ENCODE measurements around the gene EVA1B. TPM values are rescaled to one million over a fixed set of nuclear protein-coding genes. Genes with fewer than 3 reads are reported as not detected.

EVA1B gene
- total RNA-seq, 2 experiments from 2014 or later = 11.6 to 14.1 TPM

- POLR2A ChIA-PET = interaction anchor here (1.3 to 4.5 kb wide), 6 partner anchors 13 to 173 kb away, joined by 3 to 24 read pairs (median 7); partner anchors contain the start of genes SH3D21, STK40, THRAP3 and TRAPPC3
- H3K4me1 Mint-ChIP-seq = peaks cover 34% of the 10 kb centered on the region
- peaks cover 2% of the 10 kb centered on the region for H3K27me3 Mint-ChIP-seq
- no peak overlapping the region for H3K27ac Mint-ChIP-seq
- ATAC-seq (ENCODE audit: low read depth) (no peak), DNase-seq (peak; percentile 44)
- H3K4me3 Mint-ChIP-seq = peak overlapping the region; percentile 83
- no peaks in the 10 kb centered on the region for H3K9me3 Mint-ChIP-seq
- H3K36me3 Mint-ChIP-seq = peaks cover 13% of the 10 kb centered on the region
These were observed 1.2 kb downstream of the EVA1B start for GRCh38 chr1:36322041-36322785.

GRCh38 chr1:36321119-36321951, 2.1 kb downstream of the EVA1B start:
- Mint-ChIP-seq H3K27me3 (peaks cover 2% of the 10 kb centered on the region), H3K4me3 (peak overlapping the region; percentile 58), H3K36me3 (peaks cover 13% of the 10 kb centered on the region), H3K27ac (no peak overlapping the region), H3K9me3 (no peaks in the 10 kb centered on the region), H3K4me1 (peaks cover 26% of the 10 kb centered on the region)
- DNase-seq (peak; percentile 55), ATAC-seq (ENCODE audit: low read depth) (no peak)
- POLR2A ChIA-PET = interaction anchor here (1.3 to 4.5 kb wide), 5 partner anchors 12 to 172 kb away, joined by 3 to 24 read pairs (median 5); partner anchors contain the start of genes SH3D21, THRAP3 and TRAPPC3

GRCh38 chr1:36320767-36321118, 2.7 kb downstream of the EVA1B start:
- H3K27ac Mint-ChIP-seq = no peak overlapping the region
- H3K9me3 Mint-ChIP-seq = no peaks in the 10 kb centered on the region
- POLR2A ChIA-PET = interaction anchor here (4.5 kb wide), 1 partner anchor 14 kb away, joined by 24 read pairs; the partner anchor contains the start of gene SH3D21
- ATAC-seq (ENCODE audit: low read depth) (no peak), DNase-seq (no peak)
- peak overlapping the region; percentile 63 for H3K4me3 Mint-ChIP-seq
- peaks cover 2% of the 10 kb centered on the region for H3K27me3 Mint-ChIP-seq
- peaks cover 16% of the 10 kb centered on the region for H3K36me3 Mint-ChIP-seq
- peaks cover 23% of the 10 kb centered on the region for H3K4me1 Mint-ChIP-seq

- H3K9me3 Mint-ChIP-seq = no peaks in the 10 kb centered on the region
- H3K36me3 Mint-ChIP-seq = peaks cover 17% of the 10 kb centered on the region
- H3K4me1 Mint-ChIP-seq = peaks cover 23% of the 10 kb centered on the region
- POLR2A ChIA-PET = interaction anchor here (4.5 kb wide), 1 partner anchor 14 kb away, joined by 24 read pairs; the partner anchor contains the start of gene SH3D21
- peak overlapping the region; percentile 63 for H3K4me3 Mint-ChIP-seq
- no peak overlapping the region for H3K27ac Mint-ChIP-seq
- H3K27me3 Mint-ChIP-seq = no peaks in the 10 kb centered on the region
- DNase-seq (no peak), ATAC-seq (ENCODE audit: low read depth) (no peak)
These were observed 3.1 kb downstream of the EVA1B start for GRCh38 chr1:36320291-36320761.

- H3K36me3 Mint-ChIP-seq = peaks cover 21% of the 10 kb centered on the region
- H3K4me1 Mint-ChIP-seq = peaks cover 22% of the 10 kb centered on the region
- peak overlapping the region; percentile 18 for H3K27ac Mint-ChIP-seq
- POLR2A ChIA-PET = interaction anchor here (1.0 to 1.8 kb wide), 2 partner anchors 12 to 14 kb away, joined by 3 to 5 read pairs; partner anchors contain the start of gene EVA1B
- ATAC-seq (ENCODE audit: low read depth) (no peak), DNase-seq (no peak)
- H3K9me3 Mint-ChIP-seq = no peaks in the 10 kb centered on the region
- H3K27me3 Mint-ChIP-seq = no peaks in the 10 kb centered on the region
- no peak overlapping the region for H3K4me3 Mint-ChIP-seq
These were observed 14.0 kb downstream of the EVA1B start for GRCh38 chr1:36309397-36309796.

- H3K27ac Mint-ChIP-seq = peak overlapping the region; percentile 91
- no peaks in the 10 kb centered on the region for H3K9me3 Mint-ChIP-seq
- peak overlapping the region; percentile 99 for H3K4me3 Mint-ChIP-seq
- POLR2A ChIA-PET = interaction anchor here (1.0 to 2.5 kb wide), 4 partner anchors 15 to 538 kb away, joined by 3 to 24 read pairs (median 4); partner anchors contain the start of genes CLSPN and EVA1B
- peaks cover 25% of the 10 kb centered on the region for H3K4me1 Mint-ChIP-seq
- ATAC-seq (ENCODE audit: low read depth) (no peak), DNase-seq (no peak)
- H3K27me3 Mint-ChIP-seq = no peaks in the 10 kb centered on the region
- H3K36me3 Mint-ChIP-seq = peaks cover 27% of the 10 kb centered on the region
These were observed 15.7 kb downstream of the EVA1B start for GRCh38 chr1:36307601-36308330.

- ATAC-seq (ENCODE audit: low read depth) (peak; percentile 97), DNase-seq (peak; percentile 98)
- Mint-ChIP-seq H3K9me3 (no peaks in the 10 kb centered on the region), H3K27ac (peak overlapping the region; percentile 91), H3K4me3 (peak overlapping the region; percentile 99), H3K4me1 (peaks cover 25% of the 10 kb centered on the region), H3K36me3 (peaks cover 30% of the 10 kb centered on the region), H3K27me3 (no peaks in the 10 kb centered on the region)
- POLR2A ChIA-PET = interaction anchor here (0.5 to 2.5 kb wide), 10 partner anchors 16 to 538 kb away, joined by 3 to 24 read pairs (median 4); partner anchors contain the start of genes CLSPN, EVA1B and STK40
These were observed 16.5 kb downstream of the EVA1B start for GRCh38 chr1:36306902-36307456.

GRCh38 chr1:36306210-36306901, 17.1 kb downstream of the EVA1B start, which contains the start of gene SH3D21:
Gene SH3D21, plus strand, starts transcription at chr1:36306368. Its CDS starts 53 bp downstream, at chr1:36306421.
- Mint-ChIP-seq H3K4me1 (peaks cover 25% of the 10 kb centered on the region), H3K9me3 (no peaks in the 10 kb centered on the region), H3K4me3 (peak within 1 kb of the TSS; percentile 99), H3K36me3 (peaks cover 30% of the 10 kb centered on the region), H3K27ac (peak within 1 kb of the TSS; percentile 91), H3K27me3 (no peaks in the 10 kb centered on the region)
- peak; percentile 37 for ATAC-seq (ENCODE audit: low read depth)
- peak; percentile 69 for DNase-seq
- POLR2A ChIA-PET = interaction anchor here (0.5 to 2.5 kb wide), 12 partner anchors 16 to 537 kb away, joined by 3 to 24 read pairs (median 4); partner anchors contain the start of genes CLSPN, EVA1B and STK40

GRCh38 chr1:36305915-36306209, 17.6 kb downstream of the EVA1B start:
- Mint-ChIP-seq H3K4me1 (peaks cover 25% of the 10 kb centered on the region), H3K27ac (no peak overlapping the region), H3K4me3 (peak overlapping the region; percentile 99), H3K9me3 (no peaks in the 10 kb centered on the region), H3K27me3 (no peaks in the 10 kb centered on the region), H3K36me3 (peaks cover 29% of the 10 kb centered on the region)
- DNase-seq (no peak), ATAC-seq (ENCODE audit: low read depth) (no peak)
- POLR2A ChIA-PET = interaction anchor here (0.5 to 2.5 kb wide), 8 partner anchors 17 to 536 kb away, joined by 3 to 24 read pairs (median 4); partner anchors contain the start of genes CLSPN, EVA1B and STK40

GRCh38 chr1:36304970-36305914, 18.2 kb downstream of the EVA1B start:
- peaks cover 25% of the 10 kb centered on the region for H3K36me3 Mint-ChIP-seq
- DNase-seq = no peak
- H3K4me1 Mint-ChIP-seq = peaks cover 22% of the 10 kb centered on the region

GRCh38 chr1:36304521-36304920, 18.9 kb downstream of the EVA1B start:
- DNase-seq = no peak
- peaks cover 23% of the 10 kb centered on the region for H3K4me1 Mint-ChIP-seq
- H3K27ac Mint-ChIP-seq = no peak overlapping the region
- no peaks in the 10 kb centered on the region for H3K9me3 Mint-ChIP-seq
- no peaks in the 10 kb centered on the region for H3K27me3 Mint-ChIP-seq
- POLR2A ChIA-PET = no interaction called here
- no peak for ATAC-seq (ENCODE audit: low read depth)
- peaks cover 27% of the 10 kb centered on the region for H3K36me3 Mint-ChIP-seq
- H3K4me3 Mint-ChIP-seq = no peak overlapping the region

More at GRCh38 chr1:36304970-36305914, 18.2 kb downstream of the EVA1B start:
- Mint-ChIP-seq H3K27ac (peak overlapping the region; percentile 66), H3K9me3 (no peaks in the 10 kb centered on the region), H3K4me3 (peak overlapping the region; percentile 99), H3K27me3 (no peaks in the 10 kb centered on the region)
- no peak for ATAC-seq (ENCODE audit: low read depth)
- POLR2A ChIA-PET = interaction anchor here (0.8 to 2.5 kb wide), 5 partner anchors 17 to 144 kb away, joined by 3 to 24 read pairs (median 8); partner anchors contain the start of genes EVA1B and STK40
